ENCODE data around the gene AGGF1.
"Not testable (repeated sequence)": the region's sequence is repeated elsewhere in the genome, so short reads cannot be mapped to it uniquely, and the experiment has no call there.

AGGF1 gene

DNA sequence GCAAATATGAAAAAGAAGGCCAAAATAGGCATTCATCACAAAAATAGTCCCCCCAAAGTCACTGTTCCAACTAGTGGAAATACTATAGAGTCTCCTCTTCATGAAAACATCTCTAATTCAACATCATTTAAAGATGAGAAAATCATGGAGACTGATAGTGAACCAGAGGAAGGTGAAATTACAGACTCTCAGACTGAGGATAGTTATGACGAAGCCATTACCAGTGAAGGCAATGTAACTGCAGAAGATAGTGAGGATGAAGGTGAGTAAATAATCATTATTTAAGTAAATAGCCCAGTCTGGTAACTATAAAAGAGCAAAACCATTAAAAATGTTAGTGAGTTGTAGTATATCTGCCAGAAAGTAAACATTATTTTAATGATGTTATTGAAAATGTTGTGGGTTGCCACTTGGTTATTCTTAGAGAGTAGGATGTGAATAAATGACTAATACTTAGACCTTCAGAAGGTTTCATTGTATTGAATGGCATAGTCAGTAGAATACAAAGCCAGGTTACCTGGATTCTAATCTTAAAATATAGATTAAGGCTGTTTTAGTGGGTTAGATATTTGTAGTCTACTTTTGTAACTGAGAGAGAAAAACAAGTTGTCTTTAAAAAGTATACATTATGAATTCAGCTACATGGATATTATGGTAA lies 16.3 kb downstream of the AGGF1 start:
- Mint-ChIP-seq H3K9me3 (no peaks in the 10 kb centered on the region), H3K36me3 (peaks cover 37% of the 10 kb centered on the region), H3K4me3 (no peak overlapping the region), H3K27me3 (no peaks in the 10 kb centered on the region), H3K27ac (no peak overlapping the region), H3K4me1 (peaks cover 6% of the 10 kb centered on the region)
- DNase-seq: no peak
- CTCF ChIA-PET: no interaction called here

DNA sequence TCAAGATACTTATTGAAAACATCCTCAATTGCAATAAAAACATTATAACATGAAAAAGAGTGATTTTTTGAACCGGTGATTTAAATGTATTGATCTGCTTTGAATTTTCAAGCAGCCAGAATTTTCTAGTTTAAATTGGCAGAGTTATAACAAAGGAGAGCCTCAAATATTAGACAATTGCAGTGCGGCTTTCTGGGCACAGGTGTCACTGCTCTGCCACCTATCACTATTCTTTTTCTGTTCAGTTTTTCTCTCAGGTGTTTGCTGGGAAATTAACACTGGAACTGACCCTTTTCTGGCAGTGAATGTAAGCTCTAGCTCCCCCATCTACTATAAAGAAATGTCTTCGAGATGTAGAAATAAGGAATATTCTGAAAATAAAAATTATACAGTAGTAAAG lies 33.8 kb downstream of the AGGF1 start:
- Mint-ChIP-seq H3K27me3 (no peaks in the 10 kb centered on the region), H3K4me3 (no peak overlapping the region), H3K27ac (no peak overlapping the region), H3K9me3 (no peaks in the 10 kb centered on the region), H3K36me3 (peaks cover 43% of the 10 kb centered on the region), H3K4me1 (peaks cover 15% of the 10 kb centered on the region)
- CTCF ChIA-PET: no interaction called here
- DNase-seq: no peak

DNA sequence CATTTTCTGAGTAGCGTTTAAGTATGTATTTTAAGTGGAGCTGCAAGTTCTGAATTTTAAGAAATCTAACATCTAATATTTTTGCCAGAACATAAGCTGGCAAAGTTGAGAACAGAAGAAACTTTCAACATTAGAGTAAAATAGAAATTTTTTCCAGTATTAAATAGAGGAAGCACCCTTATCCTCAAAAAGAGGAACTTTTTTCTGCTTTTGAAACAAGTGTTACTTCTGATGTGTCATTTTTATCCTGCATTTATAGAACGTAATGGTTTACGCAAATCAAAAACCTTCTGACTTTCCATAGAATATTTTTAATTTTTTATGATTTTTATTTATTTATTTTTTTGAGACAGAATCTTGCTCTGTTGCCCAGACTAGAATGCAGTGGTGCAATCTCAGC lies 35.1 kb downstream of the AGGF1 start:
- H3K9me3 Mint-ChIP-seq: no peaks in the 10 kb centered on the region
- H3K27ac Mint-ChIP-seq: no peak overlapping the region
- DNase-seq: no peak
- CTCF ChIA-PET: no interaction called here
- H3K36me3 Mint-ChIP-seq: peaks cover 42% of the 10 kb centered on the region
- no peaks in the 10 kb centered on the region for H3K27me3 Mint-ChIP-seq
- H3K4me1 Mint-ChIP-seq: peaks cover 15% of the 10 kb centered on the region
- H3K4me3 Mint-ChIP-seq: no peak overlapping the region

DNA sequence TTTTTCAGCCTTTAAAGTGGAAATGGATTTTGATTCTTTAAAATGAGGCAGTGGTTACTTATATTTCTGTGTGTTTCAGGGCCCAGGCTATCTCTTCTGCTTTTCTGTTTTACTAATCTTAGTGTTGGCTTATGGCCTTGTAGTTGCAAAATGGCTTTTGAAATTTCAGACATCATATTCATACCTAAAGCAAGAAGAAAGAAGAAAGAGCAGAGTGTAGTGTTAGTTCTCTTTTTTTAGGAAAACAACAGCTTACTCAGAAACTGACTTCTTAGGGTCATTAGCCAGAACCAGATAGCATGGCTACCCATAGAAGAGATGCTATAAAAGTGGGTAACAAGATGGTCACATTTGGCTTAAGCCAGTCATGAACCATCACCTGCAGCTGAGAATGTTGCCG lies 36.0 kb downstream of the AGGF1 start:
- peaks cover 48% of the 10 kb centered on the region for H3K36me3 Mint-ChIP-seq
- CTCF ChIA-PET: no interaction called here

DNA sequence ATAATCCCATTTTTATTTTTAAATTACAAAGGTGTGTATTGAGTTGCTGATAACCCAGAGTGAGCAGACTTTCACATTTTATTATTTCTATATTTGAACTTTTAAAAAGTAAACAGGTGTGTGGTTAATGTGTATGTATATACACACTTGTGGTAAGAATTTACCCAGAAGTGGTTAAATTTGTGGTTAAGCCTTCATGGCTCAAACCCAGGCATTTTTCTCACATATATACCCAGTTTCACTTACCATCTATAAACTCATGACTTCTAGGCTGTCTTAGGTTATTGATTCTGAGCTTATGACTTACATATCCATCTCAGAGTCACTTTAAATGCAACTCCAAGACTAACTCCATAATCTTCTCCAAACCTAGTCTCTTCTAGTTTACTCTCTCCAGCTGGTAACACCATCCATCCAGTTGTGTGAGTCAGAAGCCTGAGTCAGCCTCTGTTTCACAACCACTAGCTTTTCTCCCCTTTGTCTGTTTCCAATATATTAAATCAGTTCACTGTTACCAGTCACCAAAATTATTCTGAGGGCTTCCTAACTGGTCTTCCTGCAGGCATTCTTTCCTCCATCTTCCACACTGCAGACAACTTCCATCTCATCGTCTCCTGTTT lies 36.7 kb downstream of the AGGF1 start:
- no peaks in the 10 kb centered on the region for H3K27me3 Mint-ChIP-seq
- no peak overlapping the region for H3K4me3 Mint-ChIP-seq
- H3K27ac Mint-ChIP-seq: no peak overlapping the region
- no peak for DNase-seq
- CTCF ChIA-PET: interaction anchor here (0.5 to 1.7 kb wide), 2 partner anchors 11 to 218 kb away, joined by 3 to 6 read pairs; no protein-coding TSS in a partner anchor
- H3K9me3 Mint-ChIP-seq: no peaks in the 10 kb centered on the region
- H3K4me1 Mint-ChIP-seq: peaks cover 15% of the 10 kb centered on the region
- peaks cover 43% of the 10 kb centered on the region for H3K36me3 Mint-ChIP-seq

More for the DNA sequence above, 36.0 kb downstream of the AGGF1 start:
- DNase-seq: no peak
- no peaks in the 10 kb centered on the region for H3K27me3 Mint-ChIP-seq
- H3K4me1 Mint-ChIP-seq: peaks cover 15% of the 10 kb centered on the region
- no peak overlapping the region for H3K4me3 Mint-ChIP-seq
- no peaks in the 10 kb centered on the region for H3K9me3 Mint-ChIP-seq
- H3K27ac Mint-ChIP-seq: no peak overlapping the region

DNA sequence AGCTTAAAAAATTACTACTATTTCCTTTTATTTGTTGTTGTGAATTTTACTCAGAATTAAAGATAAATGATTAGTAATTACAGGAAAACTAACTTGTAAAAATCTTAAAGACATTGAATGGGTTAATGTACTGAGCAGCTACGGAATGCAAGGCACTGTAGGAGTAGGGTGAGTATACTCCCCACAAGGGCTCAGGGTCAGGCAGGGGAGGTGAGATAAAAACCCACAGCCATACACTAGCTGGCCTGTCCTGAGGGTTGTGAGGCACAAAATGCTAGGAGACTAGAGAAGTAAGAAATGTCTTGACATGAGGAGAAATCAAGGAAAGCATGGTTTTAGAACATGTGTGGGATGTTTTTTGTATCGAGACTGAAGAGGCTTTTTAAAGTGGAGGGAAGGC lies 43.5 kb downstream of the AGGF1 start:
- Mint-ChIP-seq H3K9me3 (no peaks in the 10 kb centered on the region), H3K4me3 (no peak overlapping the region), H3K36me3 (peaks cover 15% of the 10 kb centered on the region), H3K27me3 (peaks cover 3% of the 10 kb centered on the region), H3K27ac (no peak overlapping the region), H3K4me1 (peaks cover 2% of the 10 kb centered on the region)
- DNase-seq: no peak
- CTCF ChIA-PET: no interaction called here

DNA sequence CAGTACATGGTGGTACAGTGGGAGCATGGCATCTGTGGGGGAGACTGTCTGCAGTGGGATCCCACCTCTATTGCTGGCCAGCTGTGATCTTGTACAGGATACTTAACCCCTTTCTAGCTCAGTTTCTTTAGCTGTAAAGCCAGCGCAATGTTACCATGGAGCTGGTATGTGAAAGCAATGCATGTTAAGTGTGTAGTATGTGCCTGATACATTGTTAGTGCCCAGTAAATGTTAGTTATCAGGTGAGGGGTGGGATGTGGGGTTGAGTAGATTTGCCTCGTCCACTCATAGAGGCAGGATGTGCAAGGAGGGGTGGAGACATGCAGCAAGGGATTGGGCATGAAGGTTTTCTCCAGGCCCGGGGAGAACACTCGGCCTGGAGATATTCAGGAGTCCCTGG lies 44.5 kb downstream of the AGGF1 start:
- peaks cover 3% of the 10 kb centered on the region for H3K27me3 Mint-ChIP-seq
- CTCF ChIA-PET: no interaction called here
- peaks cover 10% of the 10 kb centered on the region for H3K36me3 Mint-ChIP-seq
- no peak for DNase-seq
- H3K4me1 Mint-ChIP-seq: peaks cover 2% of the 10 kb centered on the region
- no peaks in the 10 kb centered on the region for H3K9me3 Mint-ChIP-seq
- H3K27ac Mint-ChIP-seq: no peak overlapping the region
- no peak overlapping the region for H3K4me3 Mint-ChIP-seq

DNA sequence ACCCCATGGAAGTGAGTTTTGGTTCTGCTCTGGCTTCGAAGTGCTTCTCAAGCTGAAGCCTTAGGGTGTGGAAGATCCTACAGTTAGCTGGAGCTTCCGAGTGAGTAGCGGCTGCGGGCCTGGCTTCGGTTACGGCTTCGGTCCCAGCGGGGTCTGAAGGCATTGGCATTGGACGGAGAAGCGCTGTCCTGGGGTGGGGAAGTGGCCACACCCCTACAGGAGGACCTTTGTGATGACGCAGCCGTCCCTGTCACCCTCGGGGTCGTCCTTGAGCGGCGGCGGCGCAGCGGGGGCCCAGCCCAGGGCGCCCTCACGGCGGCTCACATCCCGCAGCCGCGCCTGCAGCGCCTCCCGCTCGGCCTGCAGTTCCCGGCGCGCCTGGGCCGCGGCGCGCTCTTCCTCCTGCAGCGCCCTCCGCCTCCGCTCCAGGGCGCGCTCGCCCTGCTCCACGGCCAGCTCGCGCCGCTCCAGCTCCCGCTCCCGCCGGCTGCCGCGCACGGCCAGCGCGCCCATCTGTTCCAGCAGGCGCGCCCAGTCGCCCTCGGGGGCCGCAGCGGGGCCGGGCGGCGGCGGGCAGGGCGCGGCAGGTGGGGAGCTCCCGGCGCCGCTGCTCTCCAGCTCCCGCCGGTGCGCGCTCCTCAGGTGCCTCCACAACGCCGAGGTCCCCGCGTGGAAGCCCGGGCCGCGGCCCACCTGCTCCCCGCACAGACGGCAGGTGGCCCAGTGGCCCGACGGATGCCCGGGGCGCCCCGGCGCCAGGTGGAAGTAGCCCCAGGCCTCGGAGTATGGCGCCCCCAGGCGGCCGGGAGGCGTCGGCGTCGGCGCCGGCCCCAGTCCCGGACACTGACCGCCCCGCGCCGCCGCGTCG lies 47.0 kb downstream of the AGGF1 start:
- Mint-ChIP-seq H3K36me3 (no peaks in the 10 kb centered on the region), H3K4me1 (peaks cover 2% of the 10 kb centered on the region), H3K27me3 (peaks cover 3% of the 10 kb centered on the region), H3K9me3 (no peaks in the 10 kb centered on the region), H3K27ac (no peak overlapping the region), H3K4me3 (peak overlapping the region; percentile 59)
- CTCF ChIA-PET: interaction anchor here (0.9 to 2.7 kb wide), 16 partner anchors 10 to 415 kb away, joined by 3 to 23 read pairs (median 6); partner anchors contain the start of genes WDR41 and ZBED3
- peak; percentile 68 for DNase-seq

DNA sequence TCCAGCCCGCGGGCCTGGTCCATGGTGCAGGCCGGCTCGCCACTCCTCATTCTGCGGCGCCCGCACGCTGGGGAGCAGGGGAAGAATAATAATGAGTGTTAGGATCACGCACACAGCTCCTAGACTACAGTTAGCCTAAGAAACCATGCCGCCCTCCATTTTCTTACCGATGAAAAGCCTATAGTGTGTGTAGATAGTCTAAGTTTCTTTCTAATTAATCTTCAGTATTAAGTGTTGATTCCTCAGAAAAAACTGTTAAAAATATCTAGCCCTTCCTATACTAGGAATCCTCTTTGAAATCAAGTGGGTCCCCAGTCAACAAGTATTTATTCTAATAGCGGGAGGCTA lies 47.6 kb downstream of the AGGF1 start:
- no peaks in the 10 kb centered on the region for H3K9me3 Mint-ChIP-seq
- H3K4me1 Mint-ChIP-seq: peaks cover 2% of the 10 kb centered on the region
- DNase-seq: no peak
- H3K36me3 Mint-ChIP-seq: no peaks in the 10 kb centered on the region
- H3K27ac Mint-ChIP-seq: no peak overlapping the region
- peak overlapping the region; percentile 45 for H3K4me3 Mint-ChIP-seq
- CTCF ChIA-PET: interaction anchor here (0.8 to 2.7 kb wide), 16 partner anchors 10 to 414 kb away, joined by 3 to 23 read pairs (median 6); partner anchors contain the start of genes WDR41 and ZBED3
- H3K27me3 Mint-ChIP-seq: peaks cover 3% of the 10 kb centered on the region

DNA sequence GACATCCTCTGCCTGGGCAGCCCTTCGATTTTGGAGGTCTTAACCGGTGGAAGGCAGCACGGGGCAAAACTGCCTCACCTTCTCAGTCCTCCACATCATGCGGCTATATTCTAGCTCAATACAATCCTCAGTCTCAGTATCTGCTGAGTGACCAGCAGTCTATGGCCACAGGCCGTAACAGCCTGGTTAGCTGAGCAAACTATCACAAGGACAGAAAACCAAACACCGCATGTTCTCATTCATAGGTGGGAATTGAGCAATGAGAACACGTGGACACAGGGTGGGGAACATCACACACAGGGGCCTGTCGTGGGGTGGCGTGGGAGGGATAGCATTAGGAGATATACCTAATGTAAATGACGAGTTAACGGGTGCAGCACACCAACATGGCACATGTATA lies 50.3 kb downstream of the AGGF1 start:
- not testable (repeated sequence) for H3K36me3 Mint-ChIP-seq, H3K9me3 Mint-ChIP-seq, H3K4me3 Mint-ChIP-seq, H3K27ac Mint-ChIP-seq, DNase-seq, H3K27me3 Mint-ChIP-seq, H3K4me1 Mint-ChIP-seq
- CTCF ChIA-PET: interaction anchor here (1.6 kb wide), 1 partner anchor 412 kb away, joined by 4 read pairs; the partner anchor contains the start of gene WDR41

DNA sequence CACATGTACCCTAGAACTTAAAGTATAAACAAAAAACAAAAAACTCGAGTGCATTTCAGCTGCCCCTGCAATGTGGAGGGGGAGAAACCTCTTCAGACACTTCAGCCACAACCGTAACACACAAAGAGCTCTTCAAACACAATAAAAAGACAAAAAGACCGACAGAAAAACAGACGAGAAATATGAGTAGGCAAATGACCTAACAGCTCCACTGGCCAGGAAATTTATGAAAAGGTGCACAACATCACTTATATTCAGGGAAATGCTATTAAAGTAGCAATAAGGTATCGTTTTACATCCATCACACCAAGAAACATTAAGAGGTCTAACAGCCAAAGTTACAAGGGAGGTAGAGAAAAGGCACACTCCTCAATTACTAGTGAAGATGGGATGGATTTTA lies 50.7 kb downstream of the AGGF1 start:
- no peak overlapping the region for H3K27ac Mint-ChIP-seq
- no peak for DNase-seq
- CTCF ChIA-PET: interaction anchor here (1.6 kb wide), 1 partner anchor 411 kb away, joined by 4 read pairs; the partner anchor contains the start of gene WDR41

DNA sequence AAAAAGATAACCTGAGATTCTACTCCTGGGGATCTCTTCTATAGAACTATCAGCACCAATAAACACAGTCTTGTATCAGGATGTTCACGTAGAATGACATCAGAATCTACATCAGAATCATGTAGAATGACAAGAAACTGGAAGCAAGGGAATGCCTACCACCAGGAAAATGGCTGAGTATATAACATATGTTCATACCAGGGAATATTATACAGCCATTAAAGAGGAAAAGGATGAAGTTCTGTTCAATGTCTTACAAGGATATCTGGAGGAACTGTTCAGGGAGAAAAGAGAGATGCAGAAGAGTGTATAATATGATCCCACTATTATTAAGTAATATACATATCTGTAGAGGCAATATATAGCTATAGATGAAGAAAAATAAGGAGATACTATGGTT lies 52.1 kb downstream of the AGGF1 start:
- peaks cover 8% of the 10 kb centered on the region for H3K27me3 Mint-ChIP-seq
- no peak overlapping the region for H3K27ac Mint-ChIP-seq
- CTCF ChIA-PET: interaction anchor here (0.7 kb wide), 1 partner anchor 154 kb away, joined by 3 read pairs; no protein-coding TSS in a partner anchor
- no peak for DNase-seq
- peaks cover 8% of the 10 kb centered on the region for H3K4me1 Mint-ChIP-seq
- H3K9me3 Mint-ChIP-seq: no peaks in the 10 kb centered on the region
- no peak overlapping the region for H3K4me3 Mint-ChIP-seq
- H3K36me3 Mint-ChIP-seq: no peaks in the 10 kb centered on the region

More for the DNA sequence above, 50.7 kb downstream of the AGGF1 start:
- peaks cover 3% of the 10 kb centered on the region for H3K27me3 Mint-ChIP-seq
- no peaks in the 10 kb centered on the region for H3K36me3 Mint-ChIP-seq
- H3K9me3 Mint-ChIP-seq: no peaks in the 10 kb centered on the region
- peaks cover 2% of the 10 kb centered on the region for H3K4me1 Mint-ChIP-seq
- H3K4me3 Mint-ChIP-seq: no peak overlapping the region

DNA sequence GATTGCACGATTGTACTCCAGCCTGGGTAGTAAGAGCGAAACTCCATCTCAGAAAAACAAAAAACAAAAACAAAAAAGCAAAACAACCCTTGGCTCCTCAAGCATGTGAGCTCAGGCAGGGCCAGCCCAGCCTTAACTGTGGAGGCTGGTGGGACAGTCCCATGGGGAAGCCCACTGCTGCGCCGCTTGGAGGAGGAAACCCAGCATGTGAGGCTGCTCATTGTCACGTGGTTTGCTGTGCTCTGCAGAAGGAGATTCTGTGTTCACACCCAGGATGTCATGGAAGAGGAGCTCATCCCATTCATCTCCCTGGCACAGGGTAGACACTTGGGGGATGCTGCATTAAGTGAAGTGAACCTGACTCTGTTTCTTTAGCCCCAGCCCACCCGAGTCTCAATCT lies 52.9 kb downstream of the AGGF1 start:
- Mint-ChIP-seq H3K27ac (no peak overlapping the region), H3K27me3 (peaks cover 16% of the 10 kb centered on the region), H3K36me3 (no peaks in the 10 kb centered on the region), H3K9me3 (no peaks in the 10 kb centered on the region), H3K4me1 (peaks cover 13% of the 10 kb centered on the region), H3K4me3 (no peak overlapping the region)
- CTCF ChIA-PET: no interaction called here
- no peak for DNase-seq

DNA sequence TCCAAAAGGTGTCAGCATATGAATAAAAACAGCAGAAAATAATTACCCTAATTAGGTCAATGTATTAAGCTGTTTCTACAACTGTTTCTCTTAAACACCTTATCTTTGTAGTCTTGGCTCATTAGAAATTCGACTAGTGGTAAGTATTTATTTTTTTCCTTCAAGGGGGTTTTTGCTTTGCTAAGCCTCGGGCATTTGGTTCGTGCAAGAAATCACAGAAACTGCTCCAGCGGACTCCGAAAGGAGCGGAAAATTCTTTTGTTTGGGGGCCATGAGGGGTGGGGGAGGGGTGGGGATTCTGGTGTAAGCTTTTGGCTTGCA lies 56.1 kb downstream of the AGGF1 start:
- CTCF ChIA-PET: no interaction called here
- H3K36me3 Mint-ChIP-seq: no peaks in the 10 kb centered on the region
- no peak for DNase-seq
- H3K27ac Mint-ChIP-seq: no peak overlapping the region
- no peaks in the 10 kb centered on the region for H3K9me3 Mint-ChIP-seq
- peaks cover 13% of the 10 kb centered on the region for H3K4me1 Mint-ChIP-seq
- H3K4me3 Mint-ChIP-seq: peak overlapping the region; percentile 84
- H3K27me3 Mint-ChIP-seq: peaks cover 16% of the 10 kb centered on the region
